PC-9 (cell line): ENCODE results near the gene DYNLL2. TPM values are rescaled to one million over a fixed set of nuclear protein-coding genes. Genes with fewer than 3 reads are reported as not detected.

Experiments used
- BruUV-seq: library from RNA; stranded (reverse); fragments of 400-500 nt; replicated peaks from 2 replicates; lab custom pipeline; 2021; lab: Mats Ljungman, UMichigan
- CTCF ChIA-PET: fragments of 300-600 bp; sonication (Branson Sonifier 250); formaldehyde crosslinking; loops from one replicate; lab custom pipeline; 2022; ENCODE audit warnings: antibody characterized with exemption; lab: Charles Lee
- POLR2A ChIA-PET: fragments of 300-600 bp; sonication (Branson Sonifier 250); formaldehyde crosslinking; loops from one replicate; lab custom pipeline; 2022; ENCODE audit warnings: antibody characterized with exemption; ENCODE audit not compliant: unreplicated experiment; lab: Charles Lee
- DNase-seq, 2 experiments: peaks; one replicate each; pipeline versions ENCODE4 v3.0.0 to v3.0.0-alpha.2; 2015 to 2022; ENCODE audit warnings: mixed read lengths in 1 of 2
- H2AFZ ChIP-seq: fragments of 200-600 bp; sonication (generic); 2 replicates; pipeline ENCODE4 v1.8.1; 2017; ENCODE audit warnings: antibody characterized with exemption
- H3F3A ChIP-seq: fragments of 200-600 bp; sonication (generic); 2 replicates; pipeline ENCODE4 v1.8.1; 2017; ENCODE audit warnings: antibody characterized with exemption, mild to moderate bottlenecking, low read depth; ENCODE audit not compliant: insufficient read depth
- H3K27ac ChIP-seq: fragments of 200-600 bp; sonication (generic); 2 replicates; pipeline ENCODE4 v1.6.1; 2016; ENCODE audit warnings: mixed run types
- H3K27me3 ChIP-seq: fragments of 200-600 bp; sonication (generic); 2 replicates; pipeline ENCODE4 v1.6.1; 2016; ENCODE audit warnings: low read depth, mixed run types; ENCODE audit not compliant: insufficient read depth
- H3K36me3 ChIP-seq: fragments of 200-600 bp; sonication (generic); 2 replicates; pipeline ENCODE4 v1.6.1; 2016; ENCODE audit warnings: low read depth, mixed run types
- H3K4me1 ChIP-seq: fragments of 200-600 bp; sonication (generic); replicated peaks from 2 replicates; pipeline ENCODE4 v1.6.1; 2016; ENCODE audit warnings: mixed run types; ENCODE audit not compliant: insufficient read depth
- H3K4me2 ChIP-seq: fragments of 200-600 bp; sonication (generic); 2 replicates; pipeline ENCODE4 v1.6.1; 2017; ENCODE audit warnings: mixed run types
- H3K4me3 ChIP-seq: fragments of 200-600 bp; sonication (generic); 2 replicates; pipeline ENCODE4 v1.6.1; 2016; ENCODE audit warnings: mixed run types
- H3K79me2 ChIP-seq: fragments of 200-600 bp; sonication (generic); 2 replicates; pipeline ENCODE4 v1.6.1; 2017; ENCODE audit warnings: low read depth, mixed run types
- H3K9me2 ChIP-seq: fragments of 200-600 bp; sonication (generic); 2 replicates; pipeline ENCODE4 v1.8.1; 2017; ENCODE audit warnings: mild to moderate bottlenecking; ENCODE audit not compliant: insufficient read depth
- H3K9me3 ChIP-seq: fragments of 200-600 bp; sonication (generic); 2 replicates; pipeline ENCODE4 v1.8.1; 2016; ENCODE audit warnings: low read depth; ENCODE audit not compliant: insufficient read depth
- H4K20me1 ChIP-seq: fragments of 200-600 bp; sonication (generic); 2 replicates; pipeline ENCODE4 v1.8.1; 2017; ENCODE audit not compliant: insufficient read depth
- EZH2 ChIP-seq: fragments of 200-600 bp; sonication (generic); IDR thresholded peaks from 2 replicates; pipeline ENCODE4 v1.8.0; 2017; ENCODE audit warnings: antibody characterized with exemption, low read depth
- intact Hi-C: fragments of 100-400 bp; cut with micrococcal nuclease; formaldehyde crosslinking; loops from one replicate; pipeline ENCODE4 v1.10.0; 2022; ENCODE audit not compliant: unreplicated experiment
- total RNA-seq: library from RNA; stranded (reverse); gene quantifications from 2 replicates; pipeline ENCODE4 v1.2.3, GENCODE V29; 2021
- TF ChIP-seq, protein P1 (sequence below): fragments of 200-600 bp; sonication (generic); conservative IDR thresholded peaks from 2 replicates; pipeline ENCODE4 v1.6.1; 2017; ENCODE audit warnings: mixed run types, antibody characterized with exemption, mild to moderate bottlenecking, moderate library complexity

Gene DYNLL2
- total RNA-seq, 1 experiment from 2014 or later = 36.2 TPM

DNA sequence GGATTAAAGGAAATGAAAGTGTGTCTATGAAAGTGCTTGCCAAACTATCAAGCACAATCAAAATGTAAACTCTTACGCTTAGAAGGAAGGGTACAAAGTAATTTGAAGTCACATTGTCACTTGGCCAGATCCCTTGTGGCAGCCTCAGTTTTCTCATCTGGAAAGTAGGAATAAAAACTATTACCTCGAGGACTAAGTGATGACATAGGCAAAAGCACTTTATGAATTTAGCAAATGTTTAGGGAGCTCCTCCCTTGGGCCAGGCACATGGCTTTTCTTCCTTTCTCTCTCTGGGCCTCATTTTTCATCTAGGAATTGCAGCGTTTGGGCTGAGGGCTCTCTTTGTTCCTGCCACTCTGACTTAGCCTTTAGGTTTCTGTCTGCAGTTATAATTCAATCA lies 28.5 kb downstream of the DYNLL2 start:
- H3K9me3 ChIP-seq = no peaks in the 10 kb centered on the region
- CTCF ChIA-PET = no interaction called here

DNA sequence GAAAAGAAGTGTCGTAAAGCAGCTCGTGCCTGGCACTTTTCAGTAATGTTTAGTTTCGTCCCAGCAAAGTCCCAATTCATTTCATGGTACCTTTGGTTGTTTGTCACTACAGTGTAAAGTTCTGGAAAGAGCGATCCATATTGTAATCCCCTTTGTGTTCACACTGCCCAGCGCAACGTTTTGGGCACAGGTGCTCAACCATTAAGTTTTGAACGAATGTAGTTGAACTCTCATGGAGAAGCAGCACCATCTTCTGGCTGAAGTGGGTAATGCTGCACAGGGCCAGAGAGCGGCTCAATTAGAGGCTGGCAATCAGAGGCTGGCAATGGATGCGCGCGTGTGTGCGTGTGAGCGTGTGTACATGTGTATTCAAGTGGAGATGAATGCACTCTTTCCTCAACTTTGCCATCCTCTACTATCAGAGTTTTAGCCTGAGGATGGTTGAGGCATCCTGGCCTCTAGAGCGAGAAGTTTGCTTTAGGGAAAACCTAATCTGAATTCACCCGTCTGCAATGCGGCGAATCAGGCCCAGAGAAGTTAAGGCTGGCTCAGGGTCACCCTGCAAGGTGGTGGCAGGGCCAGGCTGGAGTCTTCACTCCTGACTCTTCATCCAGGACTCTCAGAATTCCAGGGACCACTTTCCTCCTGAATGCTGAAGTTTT lies 29.9 kb downstream of the DYNLL2 start:
- TF ChIP-seq, protein P1, sequence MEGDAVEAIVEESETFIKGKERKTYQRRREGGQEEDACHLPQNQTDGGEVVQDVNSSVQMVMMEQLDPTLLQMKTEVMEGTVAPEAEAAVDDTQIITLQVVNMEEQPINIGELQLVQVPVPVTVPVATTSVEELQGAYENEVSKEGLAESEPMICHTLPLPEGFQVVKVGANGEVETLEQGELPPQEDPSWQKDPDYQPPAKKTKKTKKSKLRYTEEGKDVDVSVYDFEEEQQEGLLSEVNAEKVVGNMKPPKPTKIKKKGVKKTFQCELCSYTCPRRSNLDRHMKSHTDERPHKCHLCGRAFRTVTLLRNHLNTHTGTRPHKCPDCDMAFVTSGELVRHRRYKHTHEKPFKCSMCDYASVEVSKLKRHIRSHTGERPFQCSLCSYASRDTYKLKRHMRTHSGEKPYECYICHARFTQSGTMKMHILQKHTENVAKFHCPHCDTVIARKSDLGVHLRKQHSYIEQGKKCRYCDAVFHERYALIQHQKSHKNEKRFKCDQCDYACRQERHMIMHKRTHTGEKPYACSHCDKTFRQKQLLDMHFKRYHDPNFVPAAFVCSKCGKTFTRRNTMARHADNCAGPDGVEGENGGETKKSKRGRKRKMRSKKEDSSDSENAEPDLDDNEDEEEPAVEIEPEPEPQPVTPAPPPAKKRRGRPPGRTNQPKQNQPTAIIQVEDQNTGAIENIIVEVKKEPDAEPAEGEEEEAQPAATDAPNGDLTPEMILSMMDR = peak; percentile 98
- no peak for TF ChIP-seq EZH2
- Histone ChIP-seq H3K4me2 (no peak overlapping the region), H2AFZ (no peak overlapping the region), H3K79me2 (no peaks in the 10 kb centered on the region), H3K9me3 (no peaks in the 10 kb centered on the region), H3K4me3 (no peak overlapping the region), H3K36me3 (no peaks in the 10 kb centered on the region), H3F3A (no peaks in the 10 kb centered on the region), H3K9me2 (no peaks in the 10 kb centered on the region), H3K27me3 (peaks cover 16% of the 10 kb centered on the region), H4K20me1 (no peaks in the 10 kb centered on the region), H3K4me1 (no peaks in the 10 kb centered on the region), H3K27ac (no peak overlapping the region)
- DNase-seq = peak; percentile 61 to 74
- ChIA-PET CTCF (interaction anchor here (0.6 to 0.7 kb wide), 2 partner anchors 323 to 870 kb away, joined by 3 read pairs; no protein-coding TSS in a partner anchor), POLR2A (no interaction called here)
- intact Hi-C loops = loop anchor here (1.0 to 2.0 kb wide), 7 partner anchors 106 to 982 kb away; partner anchors contain the start of gene SRSF1
- no TSS peak for BruUV-seq

More for the DNA sequence above, 28.5 kb downstream of the DYNLL2 start:
- POLR2A ChIA-PET = no interaction called here
- Histone ChIP-seq H3K4me2 (no peak overlapping the region), H3F3A (no peaks in the 10 kb centered on the region), H3K4me3 (no peak overlapping the region), H4K20me1 (no peaks in the 10 kb centered on the region), H3K27me3 (peaks cover 10% of the 10 kb centered on the region), H3K27ac (no peak overlapping the region), H3K79me2 (no peaks in the 10 kb centered on the region), H3K9me2 (no peaks in the 10 kb centered on the region), H3K36me3 (no peaks in the 10 kb centered on the region), H2AFZ (no peak overlapping the region), H3K4me1 (no peaks in the 10 kb centered on the region)
- TF ChIP-seq, protein P1 = no peak
- no peak for TF ChIP-seq EZH2
- intact Hi-C loops = loop anchor here (2.0 kb wide), 4 partner anchors 113 to 981 kb away; no protein-coding TSS in a partner anchor
- DNase-seq = no peak
- BruUV-seq = no TSS peak

DNA sequence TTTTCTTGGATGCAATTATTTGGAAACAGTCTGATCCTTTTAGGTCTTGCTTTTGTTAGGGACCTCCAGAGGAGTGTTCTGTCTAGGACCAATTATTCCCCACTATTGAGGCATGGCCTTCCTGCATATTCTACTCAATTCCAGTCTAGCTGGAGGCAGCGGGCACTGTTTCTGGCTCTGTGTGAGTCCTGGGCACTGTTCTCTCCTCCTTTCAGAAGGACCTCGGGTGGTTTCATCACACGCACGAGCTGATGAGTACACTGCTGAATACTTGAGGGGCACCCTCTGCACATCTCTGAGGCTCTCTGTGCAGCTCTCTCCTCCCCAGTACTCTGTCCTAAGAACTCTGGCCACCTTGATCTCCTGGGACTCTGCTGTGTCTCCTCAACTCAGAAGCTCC lies 30.7 kb downstream of the DYNLL2 start:
- Histone ChIP-seq H4K20me1 (no peaks in the 10 kb centered on the region), H3K9me3 (no peaks in the 10 kb centered on the region), H3K9me2 (no peaks in the 10 kb centered on the region), H2AFZ (no peak overlapping the region), H3K4me1 (no peaks in the 10 kb centered on the region), H3K79me2 (no peaks in the 10 kb centered on the region), H3K4me3 (no peak overlapping the region), H3K36me3 (no peaks in the 10 kb centered on the region), H3F3A (no peaks in the 10 kb centered on the region), H3K4me2 (no peak overlapping the region), H3K27me3 (peaks cover 16% of the 10 kb centered on the region), H3K27ac (no peak overlapping the region)
- intact Hi-C loops = loop anchor here (1.0 to 2.0 kb wide), 7 partner anchors 107 to 983 kb away; partner anchors contain the start of gene SRSF1
- no TSS peak for BruUV-seq
- TF ChIP-seq, protein P1 = no peak
- no peak for TF ChIP-seq EZH2
- DNase-seq = no peak
- POLR2A ChIA-PET = no interaction called here
- CTCF ChIA-PET = no interaction called here
